Osteoblast (primary cell): Measurements from ENCODE around the gene SLX4. TPM values are rescaled to one million over a fixed set of nuclear protein-coding genes. Genes with fewer than 3 reads are reported as not detected.

Experiments
- DNase-seq: peaks from one replicate; pipeline ENCODE4 v3.0.0; 2011; ENCODE audit warnings: low spot score, mixed read lengths; ENCODE audit not compliant: insufficient read length; ENCODE audit errors: missing footprints
- H2AFZ ChIP-seq: 2 replicates; pipeline ENCODE4 v1.6.0; 2011; ENCODE audit warnings: mild to moderate bottlenecking, low read length
- H3K27ac ChIP-seq: 2 replicates; pipeline ENCODE4 v1.5.1; 2011; ENCODE audit warnings: mild to moderate bottlenecking, low read depth, low read length, moderate library complexity
- H3K27me3 ChIP-seq: 2 replicates; pipeline ENCODE4 v1.6.0; 2012; ENCODE audit warnings: mild to moderate bottlenecking, control low read depth, inconsistent platforms, low read length, moderate library complexity; ENCODE audit not compliant: insufficient read depth
- H3K36me3 ChIP-seq: 2 replicates; pipeline ENCODE4 v1.5.1; 2011; ENCODE audit warnings: mild to moderate bottlenecking, low read length, control low read depth, moderate library complexity; ENCODE audit not compliant: insufficient read depth
- H3K4me1 ChIP-seq: 2 replicates; pipeline ENCODE4 v1.5.1; 2011; ENCODE audit warnings: mild to moderate bottlenecking, low read length, control low read depth, moderate library complexity; ENCODE audit not compliant: insufficient read depth
- H3K4me2 ChIP-seq: 2 replicates; pipeline ENCODE4 v1.6.0; 2011; ENCODE audit warnings: mild to moderate bottlenecking, low read length; ENCODE audit not compliant: insufficient read depth
- H3K4me3 ChIP-seq: fragments of 200-600 bp; sonication (generic); 3 replicates; pipeline ENCODE4 v1.5.1; 2012; ENCODE audit warnings: mild to moderate bottlenecking, low read length, inconsistent platforms; ENCODE audit not compliant: insufficient read depth
- H3K79me2 ChIP-seq: 2 replicates; pipeline ENCODE4 v1.6.0; 2012; ENCODE audit warnings: mild to moderate bottlenecking, low read length, control low read depth, inconsistent platforms; ENCODE audit not compliant: insufficient read depth
- H3K9me3 ChIP-seq: 2 replicates; pipeline ENCODE4 v1.5.1; 2011; ENCODE audit warnings: low read depth, low read length, control low read depth
- H4K20me1 ChIP-seq: 2 replicates; pipeline ENCODE4 v1.6.0; 2012; ENCODE audit warnings: mild to moderate bottlenecking, low read length, control low read depth; ENCODE audit not compliant: insufficient read depth
- CTCF ChIP-seq: IDR thresholded peaks from 2 replicates; pipeline ENCODE4 v1.5.1; 2011; ENCODE audit warnings: mild to moderate bottlenecking, low read depth, low read length, moderate library complexity; ENCODE audit errors: extremely low read depth
- total RNA-seq: library from RNA; depleted of rRNA; stranded (reverse); fragments of >200 nt; gene quantifications from 2 replicates; pipeline ENCODE4 v1.2.3, GENCODE V29; 2012

SLX4 gene
- total RNA-seq, 1 donor = 4.0 TPM

- H3K4me1 ChIP-seq = peaks cover 12% of the 10 kb centered on the region
- no peaks in the 10 kb centered on the region for H3K9me3 ChIP-seq
- H3K27ac ChIP-seq = no peak overlapping the region
- no peak overlapping the region for H2AFZ ChIP-seq
- H3K79me2 ChIP-seq = no peaks in the 10 kb centered on the region
- H3K36me3 ChIP-seq = peaks cover 47% of the 10 kb centered on the region
- no peak overlapping the region for H3K4me2 ChIP-seq
- no peak overlapping the region for H3K4me3 ChIP-seq
- H4K20me1 ChIP-seq = peaks cover under 1% of the 10 kb centered on the region
- DNase-seq = no peak
- H3K27me3 ChIP-seq = no peaks in the 10 kb centered on the region
- TF ChIP-seq CTCF = no peak
Measured at GRCh38 chr16:3532741-3533140, 78.7 kb downstream of the SLX4 start.

Other genes starting within 250 kb of the SLX4 start
- gene ZSCAN32, start 210.6 kb downstream of the SLX4 start, total RNA-seq = 13.6 and 14.8 TPM in 2 replicates
- 9.7 and 11.2 TPM in 2 replicates for gene ZNF174, start 210.4 kb downstream of the SLX4 start, total RNA-seq
- gene ZNF597, start 168.1 kb downstream of the SLX4 start, total RNA-seq = 2.9 TPM in 2 replicates
- 19.7 and 27.5 TPM in 2 replicates for gene NAA60, start 167.9 kb downstream of the SLX4 start, total RNA-seq
- not detected in 2 replicates for gene C16orf90, start 116.1 kb downstream of the SLX4 start, total RNA-seq
- 17.0 and 18.6 TPM in 2 replicates for gene CLUAP1, start 110.6 kb downstream of the SLX4 start, total RNA-seq
- gene NLRC3, start 34.2 kb downstream of the SLX4 start, total RNA-seq = under 0.01 and 0.29 TPM in 2 replicates
- gene DNASE1, start 43.1 kb upstream of the SLX4 start, total RNA-seq = 11.9 and 13.3 TPM in 2 replicates
- 46.9 and 56.5 TPM in 2 replicates for gene TRAP1, start 105.9 kb upstream of the SLX4 start, total RNA-seq